Caki2 (cell line): ENCODE data around the gene UBE2K. TPM values are rescaled to one million over a fixed set of nuclear protein-coding genes. Genes with fewer than 3 reads are reported as not detected.

Experiments used
- DNase-seq: peaks from one replicate; pipeline ENCODE4 v3.0.0-alpha.2; 2015; ENCODE audit warnings: low read depth
- in situ Hi-C: cut with HindIII; loops from 2 replicates; pipeline ENCODE4 v1.10.0; 2016; ENCODE audit warnings: low sequenced_read_pairs, low pct_unique_long_range_greater_than_20kb, mixed read lengths
- total RNA-seq: library from RNA; depleted of rRNA; stranded (reverse); fragments of >200 nt; shearing (Covaris generic); gene quantifications from 2 replicates; pipeline ENCODE4 v1.2.3, GENCODE V29; 2014; ENCODE audit warnings: low replicate concordance; rRNA removed

UBE2K gene
- total RNA-seq, 1 experiment from 2014 or later = 12.4 TPM

DNA sequence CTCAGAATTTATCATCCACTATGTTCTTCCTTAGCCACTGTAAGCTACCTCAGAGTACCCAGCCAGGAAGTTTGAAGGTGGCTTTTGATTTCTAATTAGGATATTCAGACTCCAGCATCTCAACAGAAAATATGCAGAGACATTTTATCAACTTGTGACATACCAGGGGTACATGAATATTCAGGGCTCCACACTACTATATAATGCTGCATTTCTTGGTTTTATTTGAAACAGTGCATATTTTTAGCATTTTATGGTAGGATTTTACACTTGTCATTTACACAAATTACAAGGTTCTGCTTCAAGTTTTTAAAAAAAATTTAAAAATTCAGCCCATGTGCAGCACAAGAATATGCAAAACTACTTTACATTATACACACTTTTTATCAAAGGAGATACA lies 124.7 kb downstream of the UBE2K start:
- in situ Hi-C loops = no loop called here

DNA sequence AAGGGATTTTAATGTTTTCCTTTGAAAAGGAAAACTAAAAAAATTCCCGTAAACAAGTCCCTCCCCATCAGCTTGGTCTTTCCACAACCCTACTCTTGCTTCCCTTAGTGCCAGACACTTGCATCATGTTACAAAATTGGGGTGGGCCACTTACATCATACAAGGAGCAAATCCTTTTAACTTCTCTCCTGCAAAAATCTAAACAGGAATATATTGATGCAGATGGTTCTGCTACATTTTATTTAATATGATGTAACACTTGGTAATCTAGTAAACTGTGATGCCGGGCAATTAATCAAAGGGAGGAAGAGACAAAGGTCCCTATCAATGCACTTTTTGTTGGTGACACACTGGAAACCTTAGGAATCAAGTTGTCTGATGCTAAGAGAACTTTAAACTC lies 125.3 kb downstream of the UBE2K start:
- in situ Hi-C loops = no loop called here
- no peak for DNase-seq

More for the DNA sequence above, 124.7 kb downstream of the UBE2K start:
- DNase-seq = no peak

DNA sequence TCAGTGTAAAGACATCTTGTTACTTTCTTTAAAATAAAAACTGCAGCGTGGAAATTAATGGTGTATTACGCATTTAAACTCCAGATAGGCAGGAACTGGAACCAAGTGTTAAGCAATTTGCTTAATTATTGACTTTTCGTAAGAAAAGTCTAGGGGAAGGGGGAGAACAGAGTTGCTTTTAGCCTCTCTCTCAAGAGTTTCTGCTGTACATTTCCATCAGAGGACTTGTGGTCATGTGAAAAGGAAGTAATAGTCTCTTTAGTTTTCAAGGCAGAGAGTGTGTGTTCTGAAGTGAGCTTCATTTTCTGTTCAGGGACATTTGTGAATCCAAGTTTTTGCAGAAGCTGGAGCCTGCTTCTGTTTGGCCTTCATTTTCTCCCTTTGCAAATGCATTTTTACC lies 127.2 kb downstream of the UBE2K start:
- in situ Hi-C loops = no loop called here
- DNase-seq = peak; percentile 49

DNA sequence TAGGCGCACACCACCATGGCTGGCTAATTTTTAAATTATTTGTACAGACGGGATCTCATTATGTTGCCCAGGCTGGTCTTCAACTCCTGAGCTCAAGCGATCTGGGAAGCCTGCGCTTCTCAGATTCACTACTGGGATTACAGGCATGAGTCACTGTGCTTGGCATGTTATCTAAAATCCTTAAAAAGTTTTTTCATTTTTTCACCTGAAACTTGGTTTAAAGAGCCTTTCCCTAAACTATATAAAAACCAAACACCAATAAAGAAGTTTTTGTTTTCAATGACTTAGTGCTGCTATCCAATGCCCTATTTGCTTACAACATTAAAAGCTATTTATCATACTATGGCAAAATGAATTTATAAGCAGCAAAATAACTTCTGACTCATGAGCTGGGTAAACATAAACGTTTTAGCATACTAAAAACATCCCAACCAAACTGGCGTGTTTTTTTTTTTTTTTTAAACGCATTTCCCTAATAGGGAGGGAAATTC lies 127.8 kb downstream of the UBE2K start:
- in situ Hi-C loops = no loop called here
- peak; percentile 33 for DNase-seq

Other genes starting within 250 kb of the UBE2K start
- gene RPL9, start 239.2 kb upstream of the UBE2K start, total RNA-seq = 1,660 and 1,718 TPM in 2 replicates
- 27.6 and 49.3 TPM in 2 replicates for gene LIAS, start 239.1 kb upstream of the UBE2K start, total RNA-seq
- 817 and 999 TPM in 2 replicates for gene UGDH, start 170.7 kb upstream of the UBE2K start, total RNA-seq
- 50.1 and 97.2 TPM in 2 replicates for gene SMIM14, start 59.3 kb upstream of the UBE2K start, total RNA-seq